Esophagus mucosa (tissue), 1 donor: ENCODE measurements around the gene TMEM225. TPM values are rescaled to one million over a fixed set of nuclear protein-coding genes. Genes with fewer than 3 reads are reported as not detected.

ENCODE experiments used
- total RNA-seq: library from RNA; stranded (reverse); gene quantifications from one replicate; pipeline ENCODE4 v1.2.4, GENCODE V29; 2023
- donor health status: DM: yes; HTN: yes; CAD: no.

The TMEM225 gene
- total RNA-seq, 1 donor from 2014 or later, result not detected

Other genes starting within 250 kb of the TMEM225 start
- gene SCN3B, start 231.0 kb downstream of the TMEM225 start, total RNA-seq, result 0.24 TPM
- 4.9 TPM for gene ZNF202, start 144.0 kb downstream of the TMEM225 start, total RNA-seq
- not detected for gene OR6X1, start 131.2 kb downstream of the TMEM225 start, total RNA-seq
- gene OR6M1, start 79.3 kb downstream of the TMEM225 start, total RNA-seq, result not detected
- not detected for gene OR8D4, start 16.5 kb upstream of the TMEM225 start, total RNA-seq
- gene OR4D5, start 53.9 kb upstream of the TMEM225 start, total RNA-seq, result not detected
- gene OR6T1, start 58.2 kb upstream of the TMEM225 start, total RNA-seq, result not detected
- not detected for gene OR10S1, start 92.1 kb upstream of the TMEM225 start, total RNA-seq
- not detected for gene OR10G6, start 109.5 kb upstream of the TMEM225 start, total RNA-seq
- not detected for gene OR10G4, start 127.3 kb upstream of the TMEM225 start, total RNA-seq
- not detected for gene OR10G9, start 137.3 kb upstream of the TMEM225 start, total RNA-seq
- not detected for gene OR10G8, start 141.1 kb upstream of the TMEM225 start, total RNA-seq
- gene OR10G7, start 155.7 kb upstream of the TMEM225 start, total RNA-seq, result not detected
- 9.6 TPM for gene VWA5A, start 229.8 kb upstream of the TMEM225 start, total RNA-seq